ENCODE results near the gene ATP4B.
A peak's percentile ranks its signal among the peaks of the same experiment; 100 is the strongest.

Gene ATP4B

GRCh38 chr13:113617961-113618360 lies 40.0 kb downstream of the ATP4B start (continued):
- TF ChIP-seq ZBTB26 (tag by site-specific recombination; optimal IDR thresholded peaks at IDR 0.05) (no peak), ZNF19 (tag by site-specific recombination; IDR thresholded peaks at IDR 0.05; ENCODE audit: low read depth) (no peak), ZNF571 (tag by site-specific recombination; IDR thresholded peaks at IDR 0.05) (no peak), ZFP37 (tag by site-specific recombination; IDR thresholded peaks at IDR 0.05) (no peak), ZNF548 (tag by site-specific recombination; IDR thresholded peaks at IDR 0.05) (no peak)

- peaks cover 11 to 63% of the 10 kb centered on the region in 2 experiments; a peak in 2 of 3 replicates for H3K36me3 ChIP-seq (ENCODE audit: control insufficient read depth in 2 of 2, insufficient read depth in 1 of 2, low read length in 2 of 2)
- CTCF ChIA-PET, result interaction anchor here (0.6 kb wide), 1 partner anchor 13 kb away, joined by 3 read pairs; no protein-coding TSS in a partner anchor
- POLR2A ChIA-PET, result no interaction called here
- no peak overlapping the region for H3K27ac ChIP-seq (ENCODE audit: extremely low read depth, low read depth, low read length)
- no peaks in the 10 kb centered on the region for H3K4me1 ChIP-seq (ENCODE audit: control insufficient read depth, insufficient read depth, low read length)
- H3K9me3 ChIP-seq (ENCODE audit: control insufficient read depth, insufficient read depth, low read depth, low read length), result no peaks in the 10 kb centered on the region
- TF ChIP-seq ZNF600 (tag by site-specific recombination; IDR thresholded peaks at IDR 0.05) (peak; percentile 91), EGR2 (tag by site-specific recombination; IDR thresholded peaks at IDR 0.05; ENCODE audit: low read depth) (peak; percentile 87), ZNF423 (tag by site-specific recombination; IDR thresholded peaks at IDR 0.05) (0 out of 2 replicates have a peak, but pooled peaks have one; percentile 42), ZFHX2 (tag by site-specific recombination; conservative IDR thresholded peaks at IDR 0.05) (peak; percentile 87), ZNF473 (tag by site-specific recombination; IDR thresholded peaks at IDR 0.05) (no peak), ZEB2 (tag by site-specific recombination; IDR thresholded peaks at IDR 0.05) (peak; percentile 96), SP7 (tag by site-specific recombination; IDR thresholded peaks at IDR 0.05) (0 out of 2 replicates have a peak, but pooled peaks have one; percentile 35), ZBTB26 (tag by site-specific recombination; optimal IDR thresholded peaks at IDR 0.05) (no peak), ZBTB17 (tag by site-specific recombination; IDR thresholded peaks at IDR 0.05) (peak; percentile 60), GLIS1 (tag by site-specific recombination; IDR thresholded peaks at IDR 0.05) (peak; percentile 14; the same call in 1 of the 2 replicates), ZIC2 (tag by site-specific recombination; IDR thresholded peaks at IDR 0.05) (peak; percentile 94), YY1 (tag by site-specific recombination; IDR thresholded peaks at IDR 0.05) (no peak), OSR2 (tag by site-specific recombination; IDR thresholded peaks at IDR 0.05) (peak; percentile 65)
- no peak overlapping the region for H3K4me3 ChIP-seq (ENCODE audit: low read depth, low read length)
Observed at GRCh38 chr13:113616991-113617749, 40.8 kb downstream of the ATP4B start.

GRCh38 chr13:113616281-113616906 lies 41.6 kb downstream of the ATP4B start:
- ChIA-PET CTCF (interaction anchor here (0.6 kb wide), 1 partner anchor 12 kb away, joined by 3 read pairs; no protein-coding TSS in a partner anchor), POLR2A (no interaction called here)
- Histone ChIP-seq H3K27ac (ENCODE audit: extremely low read depth, low read depth, low read length) (no peak overlapping the region), H3K4me3 (ENCODE audit: low read depth, low read length) (no peak overlapping the region), H3K36me3 (ENCODE audit: control insufficient read depth in 2 of 2, insufficient read depth in 1 of 2, low read length in 2 of 2) (peaks cover 11 to 69% of the 10 kb centered on the region in 2 experiments; a peak in 2 of 3 replicates), H3K9me3 (ENCODE audit: control insufficient read depth, insufficient read depth, low read depth, low read length) (no peaks in the 10 kb centered on the region), H3K4me1 (ENCODE audit: control insufficient read depth, insufficient read depth, low read length) (no peaks in the 10 kb centered on the region)
- no peak for TF ChIP-seq ZNF571 (tag by site-specific recombination; IDR thresholded peaks at IDR 0.05)
- no peak for TF ChIP-seq ZNF18 (tag by site-specific recombination; IDR thresholded peaks at IDR 0.05)
- no peak for TF ChIP-seq PRDM1 (tag by site-specific recombination; IDR thresholded peaks at IDR 0.05)
- TF ChIP-seq PRDM10 (tag by site-specific recombination; IDR thresholded peaks at IDR 0.05), result no peak
- no peak for TF ChIP-seq ZNF112 (tag by site-specific recombination; IDR thresholded peaks at IDR 0.05)
- TF ChIP-seq ATF2 (tag by site-specific recombination; IDR thresholded peaks at IDR 0.05; ENCODE audit: low read depth), result no peak
- no peak for TF ChIP-seq ZNF670 (tag by site-specific recombination; IDR thresholded peaks at IDR 0.05; ENCODE audit: low read depth)
